SK-N-SH treated with all-trans-retinoic acid at 6 μM for 48 hours (cell line): ENCODE results near the gene MAD2L2.

Experiments
- ATAC-seq: fragments of 200-7000 bp; cut with Tn5 transposase; 3 replicates; pipeline ENCODE4 v1.9.1; 2020; ENCODE audit warnings: mild to moderate bottlenecking, moderate library complexity
- ARNTL ChIP-seq: fragments of 450-650 bp; formaldehyde crosslinking; IDR thresholded peaks from 2 replicates; pipeline ENCODE4 v1.5.0; 2020; ENCODE audit warnings: low read depth, mild to moderate bottlenecking, moderate library complexity, borderline replicate concordance
- BACH2 ChIP-seq: fragments of 250-450 bp; sonication (Bioruptor Pico); IDR thresholded peaks from 2 replicates; pipeline ENCODE4 v1.9.0; 2021; ENCODE audit warnings: mild to moderate bottlenecking, borderline replicate concordance
- CSDC2 ChIP-seq: fragments of 250-450 bp; sonication (Bioruptor Pico); IDR thresholded peaks from 2 replicates; pipeline ENCODE4 v1.5.0; 2020; ENCODE audit warnings: mild to moderate bottlenecking, moderate library complexity
- ESRRG ChIP-seq: fragments of 250-450 bp; sonication (Bioruptor Pico); IDR thresholded peaks from 2 replicates; pipeline ENCODE4 v1.6.1; 2021; ENCODE audit warnings: mild to moderate bottlenecking
- GLIS3 ChIP-seq: fragments of 250-450 bp; sonication (Bioruptor Pico); IDR thresholded peaks from 2 replicates; pipeline ENCODE4 v1.5.0; 2020; ENCODE audit warnings: mild to moderate bottlenecking, moderate library complexity
- ISL1 ChIP-seq: fragments of 250-450 bp; sonication (Bioruptor Pico); IDR thresholded peaks from 2 replicates; pipeline ENCODE4 v2.1.2; 2022; ENCODE audit warnings: mild to moderate bottlenecking, moderate library complexity
- OSR1 ChIP-seq: fragments of 250-450 bp; sonication (Bioruptor Pico); IDR thresholded peaks from 2 replicates; pipeline ENCODE4 v1.8.0; 2022; ENCODE audit warnings: moderate library complexity, mild to moderate bottlenecking, inconsistent platforms
- PPARA ChIP-seq: fragments of 250-450 bp; sonication (Bioruptor Pico); IDR thresholded peaks from 2 replicates; pipeline ENCODE4 v1.5.0; 2020; ENCODE audit warnings: mild to moderate bottlenecking, borderline replicate concordance
- RARB ChIP-seq: fragments of 250-450 bp; sonication (Bioruptor Pico); IDR thresholded peaks from 2 replicates; pipeline ENCODE4 v1.8.0; 2021; ENCODE audit warnings: mild to moderate bottlenecking, moderate library complexity
- TCF4 ChIP-seq: fragments of 250-450 bp; sonication (Bioruptor Pico); IDR thresholded peaks from 2 replicates; pipeline ENCODE4 v1.8.0; 2021; ENCODE audit warnings: mild to moderate bottlenecking, moderate library complexity, borderline replicate concordance
- ZC3H10 ChIP-seq: fragments of 250-450 bp; sonication (Bioruptor Pico); IDR thresholded peaks from 2 replicates; pipeline ENCODE4 v1.5.1; 2021; ENCODE audit warnings: mild to moderate bottlenecking, moderate library complexity
- ZFP3 ChIP-seq: fragments of 250-450 bp; sonication (Bioruptor Pico); IDR thresholded peaks from 2 replicates; pipeline ENCODE4 v1.5.0; 2020; ENCODE audit warnings: mild to moderate bottlenecking, moderate library complexity
- ZFP30 ChIP-seq: fragments of 450-650 bp; formaldehyde crosslinking; IDR thresholded peaks from 2 replicates; pipeline ENCODE4 v1.5.0; 2022; ENCODE audit warnings: mild to moderate bottlenecking, moderate library complexity
- ZNF565 ChIP-seq: fragments of 450-650 bp; formaldehyde crosslinking; conservative IDR thresholded peaks from 2 replicates; pipeline ENCODE4 v1.5.0; 2020; ENCODE audit warnings: low read depth, mild to moderate bottlenecking, moderate library complexity
- ZNF70 ChIP-seq: fragments of 450-650 bp; formaldehyde crosslinking; IDR thresholded peaks from 2 replicates; pipeline ENCODE4 v1.5.0; 2020; ENCODE audit warnings: mild to moderate bottlenecking, moderate library complexity
- ZNF8 ChIP-seq: fragments of 450-650 bp; formaldehyde crosslinking; IDR thresholded peaks from 2 replicates; pipeline ENCODE4 v1.5.0; 2020; ENCODE audit warnings: mild to moderate bottlenecking, moderate library complexity
- TF ChIP-seq, protein P1 (sequence below): fragments of 250-450 bp; sonication (Bioruptor Pico); IDR thresholded peaks from 2 replicates; pipeline ENCODE4 v1.5.1; 2021; ENCODE audit warnings: mild to moderate bottlenecking, moderate library complexity
- TF ChIP-seq, protein P2 (sequence below): fragments of 250-450 bp; sonication (Bioruptor Pico); IDR thresholded peaks from 2 replicates; pipeline ENCODE4 v1.5.1; 2020; ENCODE audit warnings: low read depth, mild to moderate bottlenecking, moderate library complexity
- TF ChIP-seq, protein P3 (sequence below): fragments of 250-450 bp; sonication (Bioruptor Pico); IDR thresholded peaks from 2 replicates; pipeline ENCODE4 v1.5.0; 2020; ENCODE audit warnings: mild to moderate bottlenecking, moderate library complexity
- TF ChIP-seq, protein P4 (sequence below): fragments of 250-450 bp; sonication (Bioruptor Pico); IDR thresholded peaks from 2 replicates; pipeline ENCODE4 v1.8.0; 2021; ENCODE audit warnings: low read depth, mild to moderate bottlenecking, moderate library complexity, borderline replicate concordance
- TF ChIP-seq, protein P5 (sequence below): fragments of 250-450 bp; sonication (Bioruptor Pico); IDR thresholded peaks from 2 replicates; pipeline ENCODE4 v1.8.0; 2020; ENCODE audit warnings: mild to moderate bottlenecking, moderate library complexity, borderline replicate concordance

MAD2L2 gene

DNA sequence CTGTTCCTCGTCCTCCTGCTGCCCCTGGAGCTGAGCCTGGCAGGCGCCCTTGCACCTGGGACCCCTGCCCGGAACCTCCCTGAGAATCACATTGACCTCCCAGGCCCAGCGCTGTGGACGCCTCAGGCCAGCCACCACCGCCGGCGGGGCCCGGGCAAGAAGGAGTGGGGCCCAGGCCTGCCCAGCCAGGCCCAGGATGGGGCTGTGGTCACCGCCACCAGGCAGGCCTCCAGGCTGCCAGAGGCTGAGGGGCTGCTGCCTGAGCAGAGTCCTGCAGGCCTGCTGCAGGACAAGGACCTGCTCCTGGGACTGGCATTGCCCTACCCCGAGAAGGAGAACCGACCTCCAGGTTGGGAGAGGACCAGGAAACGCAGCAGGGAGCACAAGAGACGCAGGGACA, 25.3 kb upstream of the MAD2L2 start:
- ATAC-seq: no peak

DNA sequence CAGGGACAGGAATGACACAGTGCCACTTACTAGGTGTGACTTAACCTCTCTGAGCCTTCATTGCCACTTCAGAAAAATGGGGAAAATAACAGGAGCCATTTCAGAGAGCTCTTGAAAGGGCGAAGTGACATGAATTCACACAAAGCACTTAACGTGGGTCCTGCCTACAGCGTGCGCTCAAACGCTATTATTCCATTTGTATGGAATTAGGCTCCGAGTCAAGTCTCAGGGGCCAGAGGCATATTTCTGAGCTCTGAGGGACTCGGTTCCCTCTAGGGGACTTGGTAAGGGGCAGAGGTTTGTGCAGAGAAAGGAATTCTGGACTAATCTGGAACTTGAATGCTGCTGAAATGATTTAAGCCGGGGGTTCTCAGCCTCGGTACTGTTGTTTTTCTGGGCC, 24.6 kb upstream of the MAD2L2 start:
- ATAC-seq: no peak
- TF ChIP-seq BACH2 (CRISPR knock-in tag) (no peak), ISL1 (CRISPR knock-in tag) (no peak), GLIS3 (CRISPR knock-in tag) (no peak), PPARA (CRISPR knock-in tag) (no peak), ZFP30 (no peak), ZC3H10 (CRISPR knock-in tag) (no peak), ZNF8 (CRISPR knock-in tag) (no peak), ZNF565 (no peak), TCF4 (CRISPR knock-in tag) (no peak), ZNF70 (no peak), ESRRG (CRISPR knock-in tag) (no peak), CSDC2 (CRISPR knock-in tag) (no peak), ARNTL (CRISPR knock-in tag) (no peak)
- TF ChIP-seq, protein P1, sequence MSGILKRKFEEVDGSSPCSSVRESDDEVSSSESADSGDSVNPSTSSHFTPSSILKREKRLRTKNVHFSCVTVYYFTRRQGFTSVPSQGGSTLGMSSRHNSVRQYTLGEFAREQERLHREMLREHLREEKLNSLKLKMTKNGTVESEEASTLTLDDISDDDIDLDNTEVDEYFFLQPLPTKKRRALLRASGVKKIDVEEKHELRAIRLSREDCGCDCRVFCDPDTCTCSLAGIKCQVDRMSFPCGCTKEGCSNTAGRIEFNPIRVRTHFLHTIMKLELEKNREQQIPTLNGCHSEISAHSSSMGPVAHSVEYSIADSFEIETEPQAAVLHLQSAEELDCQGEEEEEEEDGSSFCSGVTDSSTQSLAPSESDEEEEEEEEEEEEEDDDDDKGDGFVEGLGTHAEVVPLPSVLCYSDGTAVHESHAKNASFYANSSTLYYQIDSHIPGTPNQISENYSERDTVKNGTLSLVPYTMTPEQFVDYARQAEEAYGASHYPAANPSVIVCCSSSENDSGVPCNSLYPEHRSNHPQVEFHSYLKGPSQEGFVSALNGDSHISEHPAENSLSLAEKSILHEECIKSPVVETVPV: no peak
- TF ChIP-seq, protein P2, sequence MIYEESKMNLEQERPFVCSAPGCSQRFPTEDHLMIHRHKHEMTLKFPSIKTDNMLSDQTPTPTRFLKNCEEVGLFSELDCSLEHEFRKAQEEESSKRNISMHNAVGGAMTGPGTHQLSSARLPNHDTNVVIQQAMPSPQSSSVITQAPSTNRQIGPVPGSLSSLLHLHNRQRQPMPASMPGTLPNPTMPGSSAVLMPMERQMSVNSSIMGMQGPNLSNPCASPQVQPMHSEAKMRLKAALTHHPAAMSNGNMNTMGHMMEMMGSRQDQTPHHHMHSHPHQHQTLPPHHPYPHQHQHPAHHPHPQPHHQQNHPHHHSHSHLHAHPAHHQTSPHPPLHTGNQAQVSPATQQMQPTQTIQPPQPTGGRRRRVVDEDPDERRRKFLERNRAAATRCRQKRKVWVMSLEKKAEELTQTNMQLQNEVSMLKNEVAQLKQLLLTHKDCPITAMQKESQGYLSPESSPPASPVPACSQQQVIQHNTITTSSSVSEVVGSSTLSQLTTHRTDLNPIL (CRISPR knock-in tag): no peak
- TF ChIP-seq, protein P3, sequence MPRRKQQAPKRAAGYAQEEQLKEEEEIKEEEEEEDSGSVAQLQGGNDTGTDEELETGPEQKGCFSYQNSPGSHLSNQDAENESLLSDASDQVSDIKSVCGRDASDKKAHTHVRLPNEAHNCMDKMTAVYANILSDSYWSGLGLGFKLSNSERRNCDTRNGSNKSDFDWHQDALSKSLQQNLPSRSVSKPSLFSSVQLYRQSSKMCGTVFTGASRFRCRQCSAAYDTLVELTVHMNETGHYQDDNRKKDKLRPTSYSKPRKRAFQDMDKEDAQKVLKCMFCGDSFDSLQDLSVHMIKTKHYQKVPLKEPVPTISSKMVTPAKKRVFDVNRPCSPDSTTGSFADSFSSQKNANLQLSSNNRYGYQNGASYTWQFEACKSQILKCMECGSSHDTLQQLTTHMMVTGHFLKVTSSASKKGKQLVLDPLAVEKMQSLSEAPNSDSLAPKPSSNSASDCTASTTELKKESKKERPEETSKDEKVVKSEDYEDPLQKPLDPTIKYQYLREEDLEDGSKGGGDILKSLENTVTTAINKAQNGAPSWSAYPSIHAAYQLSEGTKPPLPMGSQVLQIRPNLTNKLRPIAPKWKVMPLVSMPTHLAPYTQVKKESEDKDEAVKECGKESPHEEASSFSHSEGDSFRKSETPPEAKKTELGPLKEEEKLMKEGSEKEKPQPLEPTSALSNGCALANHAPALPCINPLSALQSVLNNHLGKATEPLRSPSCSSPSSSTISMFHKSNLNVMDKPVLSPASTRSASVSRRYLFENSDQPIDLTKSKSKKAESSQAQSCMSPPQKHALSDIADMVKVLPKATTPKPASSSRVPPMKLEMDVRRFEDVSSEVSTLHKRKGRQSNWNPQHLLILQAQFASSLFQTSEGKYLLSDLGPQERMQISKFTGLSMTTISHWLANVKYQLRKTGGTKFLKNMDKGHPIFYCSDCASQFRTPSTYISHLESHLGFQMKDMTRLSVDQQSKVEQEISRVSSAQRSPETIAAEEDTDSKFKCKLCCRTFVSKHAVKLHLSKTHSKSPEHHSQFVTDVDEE (CRISPR knock-in tag): no peak
- TF ChIP-seq, protein P4, sequence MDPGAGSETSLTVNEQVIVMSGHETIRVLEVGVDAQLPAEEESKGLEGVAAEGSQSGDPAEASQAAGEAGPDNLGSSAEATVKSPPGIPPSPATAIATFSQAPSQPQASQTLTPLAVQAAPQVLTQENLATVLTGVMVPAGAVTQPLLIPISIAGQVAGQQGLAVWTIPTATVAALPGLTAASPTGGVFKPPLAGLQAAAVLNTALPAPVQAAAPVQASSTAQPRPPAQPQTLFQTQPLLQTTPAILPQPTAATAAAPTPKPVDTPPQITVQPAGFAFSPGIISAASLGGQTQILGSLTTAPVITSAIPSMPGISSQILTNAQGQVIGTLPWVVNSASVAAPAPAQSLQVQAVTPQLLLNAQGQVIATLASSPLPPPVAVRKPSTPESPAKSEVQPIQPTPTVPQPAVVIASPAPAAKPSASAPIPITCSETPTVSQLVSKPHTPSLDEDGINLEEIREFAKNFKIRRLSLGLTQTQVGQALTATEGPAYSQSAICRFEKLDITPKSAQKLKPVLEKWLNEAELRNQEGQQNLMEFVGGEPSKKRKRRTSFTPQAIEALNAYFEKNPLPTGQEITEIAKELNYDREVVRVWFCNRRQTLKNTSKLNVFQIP (CRISPR knock-in tag): no peak
- TF ChIP-seq, protein P5, sequence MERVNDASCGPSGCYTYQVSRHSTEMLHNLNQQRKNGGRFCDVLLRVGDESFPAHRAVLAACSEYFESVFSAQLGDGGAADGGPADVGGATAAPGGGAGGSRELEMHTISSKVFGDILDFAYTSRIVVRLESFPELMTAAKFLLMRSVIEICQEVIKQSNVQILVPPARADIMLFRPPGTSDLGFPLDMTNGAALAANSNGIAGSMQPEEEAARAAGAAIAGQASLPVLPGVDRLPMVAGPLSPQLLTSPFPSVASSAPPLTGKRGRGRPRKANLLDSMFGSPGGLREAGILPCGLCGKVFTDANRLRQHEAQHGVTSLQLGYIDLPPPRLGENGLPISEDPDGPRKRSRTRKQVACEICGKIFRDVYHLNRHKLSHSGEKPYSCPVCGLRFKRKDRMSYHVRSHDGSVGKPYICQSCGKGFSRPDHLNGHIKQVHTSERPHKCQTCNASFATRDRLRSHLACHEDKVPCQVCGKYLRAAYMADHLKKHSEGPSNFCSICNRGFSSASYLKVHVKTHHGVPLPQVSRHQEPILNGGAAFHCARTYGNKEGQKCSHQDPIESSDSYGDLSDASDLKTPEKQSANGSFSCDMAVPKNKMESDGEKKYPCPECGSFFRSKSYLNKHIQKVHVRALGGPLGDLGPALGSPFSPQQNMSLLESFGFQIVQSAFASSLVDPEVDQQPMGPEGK (CRISPR knock-in tag): no peak

More for the DNA sequence above, 25.3 kb upstream of the MAD2L2 start:
- TF ChIP-seq ISL1 (CRISPR knock-in tag) (no peak), GLIS3 (CRISPR knock-in tag) (no peak), TCF4 (CRISPR knock-in tag) (no peak), ZNF565 (no peak), ZNF8 (CRISPR knock-in tag) (no peak), ZFP30 (no peak), ESRRG (CRISPR knock-in tag) (no peak), ZFP3 (CRISPR knock-in tag) (no peak), RARB (CRISPR knock-in tag) (no peak), OSR1 (CRISPR knock-in tag) (no peak)
- TF ChIP-seq, protein P4 (CRISPR knock-in tag): no peak
- TF ChIP-seq, protein P3 (CRISPR knock-in tag): no peak
